ENCODE results near the gene MAP3K20.
"Not testable (repeated sequence)": the region's sequence is repeated elsewhere in the genome, so short reads cannot be mapped to it uniquely, and the experiment has no call there.

MAP3K20 gene

DNA sequence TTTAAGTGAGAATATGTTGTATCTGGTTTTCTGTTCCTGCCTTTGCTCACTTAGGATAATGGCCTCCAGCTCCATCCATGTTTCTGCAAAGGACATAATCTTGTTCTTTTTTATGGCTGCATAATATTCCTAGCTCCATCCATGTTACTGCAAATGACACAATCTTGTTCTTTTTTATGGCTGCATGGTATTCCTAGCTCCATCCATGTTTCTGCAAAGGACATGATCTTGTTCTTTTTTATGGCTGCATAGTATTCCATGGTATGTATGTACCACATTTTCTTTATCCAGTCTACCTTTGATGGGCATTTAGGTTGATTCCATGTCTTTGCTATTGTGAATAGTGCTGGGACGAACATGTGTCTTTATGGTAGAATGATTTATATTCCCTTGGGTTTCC lies 87.7 kb downstream of the MAP3K20 start:
- not testable (repeated sequence) for DNase-seq

DNA sequence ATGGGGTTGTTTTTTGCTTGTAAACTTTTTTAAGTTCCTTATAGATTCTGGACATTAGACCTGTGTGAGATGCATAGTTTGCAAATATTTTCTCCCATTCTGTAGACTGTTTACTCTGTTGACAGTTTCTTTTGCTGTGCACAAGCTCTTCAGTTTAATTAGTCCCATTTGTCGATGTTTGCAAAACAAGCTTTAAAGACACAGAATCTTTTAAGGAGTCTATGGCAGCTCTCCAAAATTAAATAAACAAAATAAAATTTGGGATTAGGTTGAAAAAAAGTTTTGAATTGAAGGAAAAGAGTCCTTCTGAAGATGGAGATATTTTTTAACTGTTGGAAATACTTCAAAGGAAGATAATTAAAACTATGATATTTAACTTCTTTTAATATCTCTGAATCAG lies 88.8 kb downstream of the MAP3K20 start:
- no peak for DNase-seq

DNA sequence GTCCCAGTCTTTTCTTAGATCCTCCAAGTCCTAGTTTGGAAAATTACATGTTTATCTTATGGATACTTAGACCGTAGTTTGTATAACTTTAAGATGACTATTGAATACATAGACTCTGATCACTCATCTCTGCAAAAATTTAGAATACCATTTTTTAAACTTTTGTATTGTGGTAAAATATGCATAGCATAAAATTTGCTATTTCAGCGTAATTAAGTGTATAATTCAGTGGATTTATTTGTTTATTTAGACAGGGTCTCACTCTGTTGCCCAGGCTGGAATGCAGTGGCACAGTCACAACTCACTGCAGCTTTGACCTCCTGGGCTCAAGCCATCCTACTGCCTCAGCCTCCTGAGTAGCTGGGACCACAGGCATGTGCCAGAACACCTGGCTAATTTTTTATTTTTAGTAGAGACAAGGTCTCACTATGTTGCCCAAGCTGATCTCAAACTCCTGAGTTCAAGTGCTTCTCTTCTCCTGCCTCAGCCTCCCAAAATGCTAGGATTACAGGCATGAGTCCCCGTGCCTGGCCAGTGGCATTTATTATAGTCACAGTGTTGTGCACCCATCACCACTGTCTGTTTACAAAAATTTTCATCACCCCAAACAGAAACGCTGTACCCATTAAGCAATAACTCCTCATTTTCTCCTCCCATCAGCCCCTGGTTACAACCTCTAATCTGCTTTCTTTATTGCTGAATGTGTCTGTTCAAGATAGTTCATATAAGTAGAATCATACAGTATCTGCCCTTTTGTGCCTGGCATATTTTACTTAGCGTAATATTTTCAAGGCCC lies 90.0 kb downstream of the MAP3K20 start:
- DNase-seq: no peak

GRCh38 chr2:173171321-173171720 lies 95.7 kb downstream of the MAP3K20 start:
- DNase-seq: no peak

DNA sequence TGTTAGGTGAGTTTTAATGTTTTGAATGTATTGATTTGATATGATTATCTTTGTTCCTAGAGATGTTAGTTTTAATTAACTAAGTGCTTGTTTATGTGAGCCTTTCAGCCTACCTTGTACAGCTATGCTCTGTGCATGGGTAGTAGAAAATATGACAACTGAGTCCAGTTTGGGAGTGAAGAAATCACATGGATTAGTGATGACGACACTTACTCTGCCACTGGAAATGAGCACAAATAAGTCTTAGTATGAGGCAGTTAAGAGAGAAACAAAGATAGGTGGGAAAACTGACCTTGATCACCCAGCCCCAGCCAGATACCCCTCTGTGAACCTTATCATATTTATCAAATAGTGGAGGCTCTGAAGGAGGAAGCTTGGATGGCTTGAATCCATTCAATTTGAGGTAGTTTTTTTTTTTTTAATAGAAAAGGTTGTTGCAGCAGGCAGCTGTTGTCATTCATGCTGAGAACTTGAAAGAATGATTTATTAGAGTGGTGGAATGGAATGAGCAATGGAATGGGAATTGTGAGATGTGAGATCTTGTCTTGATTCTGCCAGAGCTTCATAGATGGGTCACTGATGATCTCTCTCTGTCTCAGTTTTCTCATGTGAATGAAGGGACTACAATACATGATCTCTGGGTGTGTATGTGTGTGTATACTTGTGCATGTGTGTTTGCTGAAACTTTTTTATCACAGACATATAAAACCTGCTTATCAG lies 96.4 kb downstream of the MAP3K20 start:
- DNase-seq: no peak

GRCh38 chr2:173174339-173174738 lies 98.7 kb downstream of the MAP3K20 start:
- not testable (repeated sequence) for DNase-seq

GRCh38 chr2:173175222-173175621 lies 99.6 kb downstream of the MAP3K20 start:
- DNase-seq: no peak

DNA sequence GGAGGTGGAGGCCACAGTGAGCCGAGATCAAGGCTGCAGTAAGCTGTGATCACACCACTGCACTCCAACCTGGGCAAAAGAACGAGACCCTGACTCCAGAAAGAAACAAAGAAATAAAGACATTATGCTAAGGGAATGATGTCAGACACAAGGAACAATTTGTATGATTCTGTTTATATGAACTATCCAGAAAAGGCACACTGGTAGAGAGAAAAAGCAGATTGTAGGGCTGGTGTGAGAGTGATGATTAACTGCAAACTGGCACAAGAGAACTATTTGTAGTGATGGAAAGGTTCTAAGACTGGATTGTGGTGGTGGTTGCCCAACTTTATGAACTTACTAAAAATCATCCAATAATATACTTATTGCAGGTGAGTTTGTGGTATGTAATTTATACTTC lies 106.3 kb downstream of the MAP3K20 start:
- DNase-seq: no peak

GRCh38 chr2:173184031-173185004 lies 108.7 kb downstream of the MAP3K20 start:
- DNase-seq: no peak

DNA sequence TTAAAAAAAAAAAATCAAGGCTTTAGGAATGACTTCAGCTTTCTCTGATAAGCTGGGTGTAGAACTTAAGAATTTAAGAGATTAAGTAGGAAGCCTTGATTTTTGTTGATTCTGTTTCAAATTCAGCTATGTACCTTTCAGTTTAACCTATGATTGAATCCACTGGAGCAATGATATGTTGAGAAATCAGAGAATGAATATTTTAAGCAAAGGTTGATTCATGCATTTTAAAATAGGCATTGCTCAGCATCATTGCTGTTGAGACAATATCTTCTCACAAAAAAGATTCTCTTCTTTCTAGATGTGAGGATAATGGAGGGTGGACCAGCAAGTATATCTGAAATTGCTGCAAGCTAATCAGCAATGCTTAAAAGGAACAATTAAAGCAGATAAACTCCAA lies 109.8 kb downstream of the MAP3K20 start:
- DNase-seq: no peak

DNA sequence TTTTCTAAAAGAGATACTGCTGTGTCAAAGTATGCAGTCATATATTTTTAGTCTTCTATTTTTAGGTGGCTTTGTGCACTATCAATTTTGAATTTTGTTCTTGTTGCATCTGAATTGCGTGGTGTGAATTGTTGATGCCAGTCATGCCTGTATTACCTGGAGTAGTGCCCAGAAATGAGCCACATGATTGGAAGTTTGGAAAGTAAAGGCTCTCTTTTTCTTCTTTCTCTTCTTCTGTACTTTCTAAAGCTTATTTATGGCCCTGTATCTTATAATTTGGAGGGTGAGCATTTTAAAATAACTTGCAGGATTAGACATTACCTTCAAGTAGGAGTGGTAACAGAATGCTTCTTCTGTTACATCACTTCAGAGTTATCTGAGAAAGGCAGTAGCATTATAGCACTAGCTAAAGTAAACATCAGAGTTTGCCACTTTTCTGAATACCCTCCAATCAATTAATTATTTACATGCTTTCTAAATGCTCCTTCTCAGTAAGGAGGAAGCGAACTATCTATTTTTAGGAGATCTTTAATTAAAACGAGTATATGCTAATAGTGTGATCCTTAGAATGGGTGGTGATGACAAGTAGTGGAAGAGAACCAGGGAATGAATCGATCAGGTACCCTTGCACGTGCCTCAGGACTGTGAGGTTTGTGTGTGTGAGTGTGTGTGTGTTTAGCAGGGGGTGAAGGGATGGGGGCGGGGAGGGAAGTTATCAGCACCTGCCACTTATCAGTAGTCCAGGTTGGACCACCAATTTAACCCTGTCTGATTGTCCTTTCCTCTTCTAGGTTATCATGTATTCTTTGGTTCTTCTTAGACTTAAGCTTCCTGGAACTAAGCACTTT lies 112.5 kb downstream of the MAP3K20 start:
- no peak for DNase-seq

DNA sequence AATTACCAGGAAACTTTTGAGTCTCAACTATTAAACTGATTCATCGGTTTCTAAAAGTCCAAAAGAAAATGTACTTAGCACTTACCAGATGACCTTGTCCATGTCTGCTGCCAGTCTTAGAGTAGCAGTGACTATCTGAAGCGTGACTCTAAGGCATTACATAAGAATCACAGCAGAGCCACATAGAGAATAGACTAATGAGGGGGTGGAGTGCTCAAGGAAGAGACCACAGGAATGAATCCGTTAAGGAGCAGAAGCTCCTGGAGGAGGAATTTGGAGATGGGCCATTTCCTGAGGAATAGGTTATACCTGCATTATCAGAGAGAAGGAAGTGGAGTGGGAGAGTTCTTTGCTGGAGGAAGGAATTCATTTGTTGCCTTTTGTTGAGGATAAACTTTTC lies 116.0 kb downstream of the MAP3K20 start:
- no peak for DNase-seq

GRCh38 chr2:173192071-173192470 lies 116.4 kb downstream of the MAP3K20 start:
- no peak for DNase-seq

- no peak for DNase-seq
These were observed 118.3 kb downstream of the MAP3K20 start for GRCh38 chr2:173193925-173194324.

DNA sequence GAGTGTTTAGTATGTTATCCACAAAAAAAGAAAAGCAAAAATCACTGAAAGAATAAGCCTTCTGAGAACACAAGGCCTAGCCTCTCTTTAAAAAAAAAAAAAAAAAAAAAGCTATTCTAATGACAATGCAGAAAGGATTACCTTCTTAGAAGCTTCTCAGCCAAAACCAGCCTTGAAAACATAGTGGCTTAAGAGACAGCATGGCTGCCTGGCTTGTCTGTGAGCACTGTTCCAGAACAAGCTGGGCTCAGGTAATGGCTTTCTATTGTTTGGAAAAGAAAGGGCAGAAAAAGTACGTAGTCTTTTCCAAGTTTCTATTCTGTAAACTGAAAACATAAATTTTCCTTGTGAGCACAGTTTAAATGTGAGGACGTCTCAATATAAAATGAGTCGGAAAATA lies 119.5 kb downstream of the MAP3K20 start:
- no peak for DNase-seq

DNA sequence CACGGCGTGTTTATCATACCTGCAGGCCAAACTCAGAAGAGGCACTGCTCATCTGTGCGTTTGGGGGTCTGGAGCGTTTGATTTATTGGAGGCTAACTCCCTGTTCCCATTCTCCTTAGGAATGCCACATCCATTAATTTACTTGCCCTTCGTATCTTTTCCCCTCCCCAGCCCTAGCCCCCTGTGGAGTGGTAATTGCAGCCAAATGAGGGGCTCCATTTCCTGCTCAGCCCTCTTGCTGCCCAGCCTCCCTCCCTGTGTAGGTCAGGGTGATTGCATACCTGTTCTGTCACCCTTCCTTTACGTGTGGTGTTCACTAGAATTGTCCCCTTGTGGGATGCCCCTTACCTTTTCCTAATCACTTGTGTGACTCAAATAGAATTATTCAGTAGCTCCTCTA lies 120.4 kb downstream of the MAP3K20 start:
- no peak for DNase-seq

GRCh38 chr2:173196638-173197037 lies 121.0 kb downstream of the MAP3K20 start:
- DNase-seq: no peak

- no peak for DNase-seq
These were observed 122.7 kb downstream of the MAP3K20 start for GRCh38 chr2:173198327-173198726.

GRCh38 chr2:173199294-173199693 lies 123.6 kb downstream of the MAP3K20 start:
- DNase-seq: no peak

DNA sequence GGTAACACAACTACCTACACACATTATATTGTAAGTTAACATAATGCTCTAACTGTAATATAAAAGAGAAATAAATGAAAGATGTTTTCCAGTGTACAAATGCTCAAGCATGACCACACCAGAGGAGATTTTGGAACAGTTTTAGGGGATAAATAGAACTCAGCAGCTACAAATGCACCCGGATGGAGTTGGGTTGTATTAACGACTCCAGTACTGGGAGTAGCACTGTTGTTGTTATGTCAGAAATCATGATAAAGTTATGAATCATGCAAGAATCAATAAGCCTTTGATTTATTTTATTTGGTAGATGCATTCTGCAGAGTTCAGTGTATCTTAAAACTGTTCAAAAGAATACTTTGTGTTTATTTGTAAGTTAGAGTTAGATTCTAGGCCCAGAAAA lies 126.9 kb downstream of the MAP3K20 start:
- DNase-seq: no peak

- no peak for DNase-seq
These were observed 128.7 kb downstream of the MAP3K20 start for GRCh38 chr2:173204316-173204715.

GRCh38 chr2:173205375-173205774 lies 129.7 kb downstream of the MAP3K20 start:
- DNase-seq: no peak
